Thyroid gland (tissue), 4 donors: Measurements from ENCODE around the gene RPTN. TPM values are rescaled to one million over a fixed set of nuclear protein-coding genes. Genes with fewer than 3 reads are reported as not detected.

ENCODE experiments used
- DNase-seq, 2 donors: peaks; one replicate each; pipeline ENCODE4 v3.0.0-alpha.2; 2019
- H3K27ac ChIP-seq, 3 donors: fragments of 200-600 bp; sonication (generic); 1 replicate in 2 of 3; 2 replicates in 1 of 3; pipeline ENCODE4 v1.5.1; 2016 to 2019; ENCODE audit warnings: mild to moderate bottlenecking in 1 of 3, moderate library complexity in 1 of 3
- H3K27me3 ChIP-seq: fragments of 200-600 bp; sonication (generic); one replicate; pipeline ENCODE4 v1.5.1; 2019
- H3K36me3 ChIP-seq, 2 donors: fragments of 200-600 bp; sonication (generic); one replicate each; pipeline ENCODE4 v1.5.1; 2016 to 2019
- H3K4me1 ChIP-seq, 2 donors: fragments of 200-600 bp; sonication (generic); one replicate each; pipeline ENCODE4 v1.5.1; 2017 to 2019
- H3K4me3 ChIP-seq, 3 donors: fragments of 200-600 bp; sonication (generic); replicated peaks in 1 of 3; 1 replicate in 2 of 3; 2 replicates in 1 of 3; pipeline ENCODE4 v1.5.1; 2016; ENCODE audit warnings: mild to moderate bottlenecking in 1 of 3
- H3K9me3 ChIP-seq: fragments of 200-600 bp; sonication (generic); one replicate; pipeline ENCODE4 v1.5.1; 2017
- CTCF ChIP-seq, 6 experiments: fragments of 200-600 bp in 3 of 6; fragments of 450-650 bp in 3 of 6; sonication (generic) in 3 of 6; IDR thresholded peaks; one replicate each; pipeline ENCODE4 v1.5.1; 2016 to 2019; ENCODE audit warnings: antibody characterized with exemption in 6 of 6, mild to moderate bottlenecking in 2 of 6, inconsistent platforms in 1 of 6, moderate library complexity in 1 of 6
- POLR2A ChIP-seq, 2 donors: fragments of 450-650 bp; IDR thresholded peaks; one replicate each; pipeline ENCODE4 v1.6.1; 2017; ENCODE audit warnings: antibody characterized with exemption in 2 of 2, mild to moderate bottlenecking in 2 of 2, moderate library complexity in 1 of 2
- WGBS, 2 donors: methylation state at CpG; one replicate each; pipeline ENCODE4 v1.1.5; 2017; 5-methylcytosine and 5-hydroxymethylcytosine counted together
- intact Hi-C: fragments of 100-400 bp; cut with DNase I; formaldehyde crosslinking; loops from one replicate; pipeline ENCODE4 v1.15.1; 2023
- total RNA-seq, 4 donors: library from RNA; depleted of rRNA; stranded (reverse); fragments of >200 nt; gene quantifications; one replicate each; pipeline ENCODE4 v1.2.3, GENCODE V29; 2016

Gene RPTN
- total RNA-seq, 4 donors from 2014 or later = not detected

- no peak for DNase-seq
- Histone ChIP-seq H3K4me1 (peaks cover 25 to 38% of the 10 kb centered on the region in 2 donors), H3K27ac (no peak overlapping the region), H3K4me3 (no peak overlapping the region), H3K27me3 (peaks cover 39% of the 10 kb centered on the region), H3K9me3 (no peaks in the 10 kb centered on the region), H3K36me3 (no peaks in the 10 kb centered on the region)
- TF ChIP-seq POLR2A (IDR thresholded peaks at IDR 0.05) (no peak), CTCF (IDR thresholded peaks at IDR 0.05) (no peak)
- 9 to 11% methylated on average over 31 of the region's 31 CpGs for WGBS, 2 donors
- intact Hi-C loops = no loop called here
These were observed 49.6 kb downstream of the RPTN start for GRCh38 chr1:152109231-152109997.

GRCh38 chr1:152108882-152109222 is 50.2 kb downstream of the RPTN start:
- no peaks in the 10 kb centered on the region for H3K9me3 ChIP-seq
- intact Hi-C loops = no loop called here
- no peaks in the 10 kb centered on the region for H3K36me3 ChIP-seq
- TF ChIP-seq CTCF (IDR thresholded peaks at IDR 0.05) (no peak), POLR2A (IDR thresholded peaks at IDR 0.05) (no peak)
- H3K27me3 ChIP-seq = peaks cover 36% of the 10 kb centered on the region
- no peak for DNase-seq
- no peak overlapping the region for H3K4me3 ChIP-seq
- H3K4me1 ChIP-seq = peaks cover 25 to 38% of the 10 kb centered on the region in 2 donors
- H3K27ac ChIP-seq = no peak overlapping the region
- 21 to 23% methylated on average over 28 of the region's 28 CpGs for WGBS, 2 donors

- Histone ChIP-seq H3K27ac (no peak overlapping the region), H3K27me3 (peaks cover 30% of the 10 kb centered on the region), H3K36me3 (no peaks in the 10 kb centered on the region), H3K4me3 (no peak overlapping the region), H3K9me3 (no peaks in the 10 kb centered on the region), H3K4me1 (peaks cover 25 to 38% of the 10 kb centered on the region in 2 donors)
- DNase-seq = no peak
- WGBS, 2 donors = 9 to 15% methylated on average over 67 of the region's 67 CpGs
- intact Hi-C loops = no loop called here
- TF ChIP-seq CTCF (IDR thresholded peaks at IDR 0.05) = no peak
- TF ChIP-seq POLR2A (IDR thresholded peaks at IDR 0.05) = no peak
These were observed 50.8 kb downstream of the RPTN start for GRCh38 chr1:152107984-152108881.

GRCh38 chr1:152107031-152107983 is 51.7 kb downstream of the RPTN start:
- Histone ChIP-seq H3K27ac (no peak overlapping the region), H3K4me3 (no peak overlapping the region), H3K27me3 (peaks cover 21% of the 10 kb centered on the region), H3K4me1 (peaks cover 22 to 33% of the 10 kb centered on the region in 2 donors), H3K9me3 (no peaks in the 10 kb centered on the region), H3K36me3 (no peaks in the 10 kb centered on the region)
- DNase-seq = no peak
- TF ChIP-seq POLR2A (IDR thresholded peaks at IDR 0.05) = no peak
- TF ChIP-seq CTCF (IDR thresholded peaks at IDR 0.05) = no peak
- WGBS, 2 donors = 20 to 23% methylated on average over 41 of the region's 41 CpGs
- intact Hi-C loops = no loop called here
